HEK293 (cell line): Measurements from ENCODE around the gene EXOSC2.

Experiments used
- CTCF ChIA-PET: fragments of 350-600 bp; formaldehyde crosslinking; extraction: SDS; loops from one replicate; lab custom pipeline; 2021; ENCODE audit warnings: antibody characterized with exemption; lab: Yijun Ruan, JAX
- POLR2A ChIA-PET: fragments of 300-600 bp; formaldehyde crosslinking; extraction: SDS; loops from one replicate; lab custom pipeline; 2020; ENCODE audit warnings: antibody characterized with exemption, inconsistent platforms; lab: Yijun Ruan, JAX
- H3K27ac ChIP-seq: fragments of 200-500 bp; sonication (Bioruptor generic); 2 replicates; pipeline ENCODE4 v1.5.1; 2014; ENCODE audit warnings: low read depth, low read length, control low read depth, inconsistent platforms; ENCODE audit errors: extremely low read depth
- H3K36me3 ChIP-seq, 2 experiments: fragments of 200-500 bp in 1 of 2; sonication (Bioruptor generic) in 1 of 2; 1 replicate in 1 of 2; 2 replicates in 1 of 2; pipeline ENCODE4 v1.5.1; 2014 to 2017; ENCODE audit warnings: inconsistent platforms in 2 of 2, low read length in 2 of 2; ENCODE audit not compliant: control insufficient read depth in 2 of 2, insufficient read depth in 1 of 2
- H3K4me1 ChIP-seq: fragments of 200-500 bp; sonication (Bioruptor generic); 2 replicates; pipeline ENCODE4 v1.5.1; 2014; ENCODE audit warnings: mild to moderate bottlenecking, low read length, inconsistent platforms; ENCODE audit not compliant: control insufficient read depth, insufficient read depth
- H3K4me3 ChIP-seq: 2 replicates; pipeline ENCODE4 v1.5.1; 2011; ENCODE audit warnings: low read depth, mild to moderate bottlenecking, control low read depth, low read length, moderate library complexity
- H3K9me3 ChIP-seq: fragments of 200-500 bp; sonication (Bioruptor generic); 2 replicates; pipeline ENCODE4 v1.5.1; 2014; ENCODE audit warnings: low read depth, low read length, inconsistent platforms; ENCODE audit not compliant: control insufficient read depth, insufficient read depth
- GLIS1 ChIP-seq: fragments of 450-650 bp; formaldehyde crosslinking; IDR thresholded peaks from 2 replicates; pipeline ENCODE4 v1.5.1; 2016; ENCODE audit warnings: missing biosample characterization, missing genetic modification characterization
- GLIS2 ChIP-seq: fragments of 450-650 bp; formaldehyde crosslinking; IDR thresholded peaks from 2 replicates; pipeline ENCODE4 v1.5.1; 2016; ENCODE audit warnings: missing biosample characterization, missing genetic modification characterization
- HIC1 ChIP-seq: fragments of 450-650 bp; formaldehyde crosslinking; IDR thresholded peaks from 2 replicates; pipeline ENCODE4 v1.5.1; 2016; ENCODE audit warnings: missing biosample characterization, missing genetic modification characterization
- IKZF3 ChIP-seq: fragments of 450-650 bp; IDR thresholded peaks from 2 replicates; pipeline ENCODE4 v1.5.0; 2018; ENCODE audit warnings: missing biosample characterization, mild to moderate bottlenecking, missing genetic modification characterization, moderate library complexity
- MYNN ChIP-seq: fragments of 450-650 bp; formaldehyde crosslinking; IDR thresholded peaks from 2 replicates; pipeline ENCODE4 v1.5.1; 2016; ENCODE audit warnings: missing biosample characterization, missing genetic modification characterization, borderline replicate concordance
- PBX3 ChIP-seq: sonication (generic); formaldehyde crosslinking; IDR thresholded peaks from 2 replicates; pipeline ENCODE4 v1.8.1; 2022; ENCODE audit warnings: mild to moderate bottlenecking, moderate library complexity, missing genetic modification reagents
- RBAK ChIP-seq: fragments of 450-650 bp; formaldehyde crosslinking; IDR thresholded peaks from 2 replicates; pipeline ENCODE4 v1.5.1; 2016; ENCODE audit warnings: missing biosample characterization, missing genetic modification characterization
- SCRT1 ChIP-seq: fragments of 450-650 bp; formaldehyde crosslinking; IDR thresholded peaks from 2 replicates; pipeline ENCODE4 v1.5.1; 2016; ENCODE audit warnings: missing biosample characterization, missing genetic modification characterization, borderline replicate concordance
- SCRT2 ChIP-seq: fragments of 450-650 bp; formaldehyde crosslinking; IDR thresholded peaks from 2 replicates; pipeline ENCODE4 v1.5.1; 2016; ENCODE audit warnings: missing biosample characterization, missing genetic modification characterization
- ZBTB44 ChIP-seq: fragments of 450-650 bp; IDR thresholded peaks from 2 replicates; pipeline ENCODE4 v1.5.1; 2018; ENCODE audit warnings: missing biosample characterization, mild to moderate bottlenecking, missing genetic modification characterization
- ZBTB6 ChIP-seq: fragments of 450-650 bp; formaldehyde crosslinking; IDR thresholded peaks from 2 replicates; pipeline ENCODE4 v1.5.1; 2017; ENCODE audit warnings: missing biosample characterization, missing genetic modification characterization
- ZEB2 ChIP-seq: fragments of 450-650 bp; formaldehyde crosslinking; IDR thresholded peaks from 2 replicates; pipeline ENCODE4 v1.5.1; 2016; ENCODE audit warnings: missing biosample characterization, missing genetic modification characterization
- ZFHX2 ChIP-seq: fragments of 450-650 bp; formaldehyde crosslinking; conservative IDR thresholded peaks from 2 replicates; pipeline ENCODE4 v1.5.1; 2016; ENCODE audit warnings: missing biosample characterization, missing genetic modification characterization
- ZIC2 ChIP-seq: fragments of 450-650 bp; formaldehyde crosslinking; IDR thresholded peaks from 2 replicates; pipeline ENCODE4 v1.5.1; 2016; ENCODE audit warnings: missing biosample characterization, missing genetic modification characterization
- ZNF112 ChIP-seq: fragments of 450-650 bp; formaldehyde crosslinking; IDR thresholded peaks from 2 replicates; pipeline ENCODE4 v1.5.0; 2017; ENCODE audit warnings: missing biosample characterization, missing genetic modification characterization
- ZNF157 ChIP-seq: fragments of 450-650 bp; formaldehyde crosslinking; IDR thresholded peaks from 2 replicates; pipeline ENCODE4 v1.5.1; 2016; ENCODE audit warnings: missing biosample characterization, missing genetic modification characterization
- ZNF2 ChIP-seq: fragments of 450-650 bp; formaldehyde crosslinking; IDR thresholded peaks from 2 replicates; pipeline ENCODE4 v1.5.1; 2016; ENCODE audit warnings: missing biosample characterization, missing genetic modification characterization
- ZNF23 ChIP-seq: fragments of 450-650 bp; formaldehyde crosslinking; IDR thresholded peaks from 2 replicates; pipeline ENCODE4 v1.5.1; 2016; ENCODE audit warnings: missing biosample characterization, missing genetic modification characterization, borderline replicate concordance
- ZNF341 ChIP-seq: fragments of 450-650 bp; formaldehyde crosslinking; IDR thresholded peaks from 2 replicates; pipeline ENCODE4; 2016; ENCODE audit warnings: low read depth, missing biosample characterization, missing genetic modification characterization
- ZNF354C ChIP-seq: fragments of 450-650 bp; formaldehyde crosslinking; IDR thresholded peaks from 2 replicates; pipeline ENCODE4 v1.5.1; 2016; ENCODE audit warnings: missing biosample characterization, missing genetic modification characterization, low read depth, borderline replicate concordance
- ZNF366 ChIP-seq: fragments of 450-650 bp; formaldehyde crosslinking; conservative IDR thresholded peaks from 2 replicates; pipeline ENCODE4 v1.5.1; 2016; ENCODE audit warnings: missing biosample characterization, missing genetic modification characterization
- ZNF37A ChIP-seq: fragments of 450-650 bp; IDR thresholded peaks from 2 replicates; pipeline ENCODE4 v1.5.1; 2018; ENCODE audit warnings: missing biosample characterization, missing genetic modification characterization
- ZNF394 ChIP-seq: fragments of 450-650 bp; formaldehyde crosslinking; IDR thresholded peaks from 2 replicates; pipeline ENCODE4 v1.5.1; 2016; ENCODE audit warnings: missing biosample characterization, missing genetic modification characterization, mild to moderate bottlenecking, moderate library complexity, borderline replicate concordance
- ZNF426 ChIP-seq: fragments of 450-650 bp; formaldehyde crosslinking; IDR thresholded peaks from 2 replicates; pipeline ENCODE4 v1.5.1; 2017; ENCODE audit warnings: missing biosample characterization, missing genetic modification characterization, mild to moderate bottlenecking, inconsistent platforms, moderate library complexity
- ZNF510 ChIP-seq: fragments of 450-650 bp; formaldehyde crosslinking; IDR thresholded peaks from 2 replicates; pipeline ENCODE4 v1.5.1; 2018; ENCODE audit warnings: mild to moderate bottlenecking, missing genetic modification characterization, missing biosample characterization; ENCODE audit not compliant: insufficient replicate concordance
- ZNF629 ChIP-seq: fragments of 450-650 bp; formaldehyde crosslinking; IDR thresholded peaks from 2 replicates; pipeline ENCODE4 v1.5.1; 2017; ENCODE audit warnings: missing biosample characterization, missing genetic modification characterization
- ZNF76 ChIP-seq: fragments of 450-650 bp; formaldehyde crosslinking; IDR thresholded peaks from 2 replicates; pipeline ENCODE4; 2016; ENCODE audit warnings: low read depth, missing biosample characterization, missing genetic modification characterization, borderline replicate concordance
- ZNF785 ChIP-seq: fragments of 450-650 bp; formaldehyde crosslinking; IDR thresholded peaks from 2 replicates; pipeline ENCODE4 v1.5.1; 2016; ENCODE audit warnings: missing biosample characterization, missing genetic modification characterization
- ZNF792 ChIP-seq: fragments of 450-650 bp; formaldehyde crosslinking; IDR thresholded peaks from 2 replicates; pipeline ENCODE4 v1.5.1; 2016; ENCODE audit warnings: missing biosample characterization, missing genetic modification characterization

The EXOSC2 gene

GRCh38 chr9:130658893-130659698 is 34.5 kb upstream of the EXOSC2 start:
- no peaks in the 10 kb centered on the region; the same call in 1 of the 2 replicates for H3K4me1 ChIP-seq
- ChIA-PET POLR2A (no interaction called here), CTCF (no interaction called here)
- TF ChIP-seq ZBTB44 (tag by site-specific recombination) = no peak
- peak; percentile 73 for TF ChIP-seq SCRT2 (tag by site-specific recombination)
- TF ChIP-seq ZNF341 (tag by site-specific recombination) = peak; percentile 52
- TF ChIP-seq ZIC2 = 0 out of 2 replicates have a peak, but pooled peaks have one; percentile 12
- TF ChIP-seq GLIS2 (tag by site-specific recombination) = 0 out of 2 replicates have a peak, but pooled peaks have one; percentile 4
- no peak for TF ChIP-seq ZNF76 (tag by site-specific recombination)
- TF ChIP-seq ZNF157 = 0 out of 2 replicates have a peak, but pooled peaks have one; percentile 4
- no peaks in the 10 kb centered on the region for H3K9me3 ChIP-seq
- no peaks in the 10 kb centered on the region for H3K36me3 ChIP-seq
- no peak overlapping the region for H3K27ac ChIP-seq
- H3K4me3 ChIP-seq = no peak overlapping the region

- ChIA-PET POLR2A (no interaction called here), CTCF (no interaction called here)
- H3K4me3 ChIP-seq = peak overlapping the region; percentile 18; the same call in 1 of the 2 replicates
- H3K36me3 ChIP-seq = no peaks in the 10 kb centered on the region
- no peak overlapping the region for H3K27ac ChIP-seq
- no peaks in the 10 kb centered on the region; the same call in 1 of the 2 replicates for H3K4me1 ChIP-seq
- no peaks in the 10 kb centered on the region for H3K9me3 ChIP-seq
- TF ChIP-seq ZNF629 (tag by site-specific recombination) (no peak), ZEB2 (no peak), ZNF394 (no peak), ZNF785 (tag by site-specific recombination) (no peak), HIC1 (tag by site-specific recombination) (no peak), ZNF112 (tag by site-specific recombination) (no peak), IKZF3 (no peak), PBX3 (no peak), ZNF426 (no peak), ZBTB6 (tag by site-specific recombination) (no peak), ZFHX2 (tag by site-specific recombination) (peak; percentile 56), ZNF366 (tag by site-specific recombination) (peak; percentile 70; the same call in 1 of the 2 replicates), RBAK (tag by site-specific recombination) (no peak), ZNF792 (tag by site-specific recombination) (no peak), GLIS2 (tag by site-specific recombination) (peak; percentile 42; the same call in 1 of the 2 replicates), MYNN (tag by site-specific recombination) (no peak), ZNF37A (tag by site-specific recombination) (no peak), ZNF23 (tag by site-specific recombination) (no peak), ZNF2 (tag by site-specific recombination) (no peak), ZNF510 (no peak), ZNF354C (tag by site-specific recombination) (no peak), GLIS1 (tag by site-specific recombination) (no peak), SCRT1 (tag by site-specific recombination) (no peak)
Observed at GRCh38 chr9:130659699-130660248, 33.8 kb upstream of the EXOSC2 start.
